SK-N-SH treated with all-trans-retinoic acid at 6 μM for 48 hours (cell line): ENCODE measurements around the gene LIX1.

ENCODE experiments used
- ATAC-seq: fragments of 200-7000 bp; cut with Tn5 transposase; 3 replicates; pipeline ENCODE4 v1.9.1; 2020; ENCODE audit warnings: mild to moderate bottlenecking, moderate library complexity
- ARNTL ChIP-seq: fragments of 450-650 bp; formaldehyde crosslinking; IDR thresholded peaks from 2 replicates; pipeline ENCODE4 v1.5.0; 2020; ENCODE audit warnings: low read depth, mild to moderate bottlenecking, moderate library complexity, borderline replicate concordance
- BACH2 ChIP-seq: fragments of 250-450 bp; sonication (Bioruptor Pico); IDR thresholded peaks from 2 replicates; pipeline ENCODE4 v1.9.0; 2021; ENCODE audit warnings: mild to moderate bottlenecking, borderline replicate concordance
- CREB5 ChIP-seq: fragments of 250-450 bp; sonication (Bioruptor Pico); IDR thresholded peaks from 2 replicates; pipeline ENCODE4 v1.5.1; 2020; ENCODE audit warnings: low read depth, mild to moderate bottlenecking, moderate library complexity
- CSRNP3 ChIP-seq: fragments of 250-450 bp; sonication (Bioruptor Pico); IDR thresholded peaks from 2 replicates; pipeline ENCODE4 v1.5.1; 2021; ENCODE audit warnings: mild to moderate bottlenecking, moderate library complexity
- GLIS3 ChIP-seq: fragments of 250-450 bp; sonication (Bioruptor Pico); IDR thresholded peaks from 2 replicates; pipeline ENCODE4 v1.5.0; 2020; ENCODE audit warnings: mild to moderate bottlenecking, moderate library complexity
- ISL1 ChIP-seq: fragments of 250-450 bp; sonication (Bioruptor Pico); IDR thresholded peaks from 2 replicates; pipeline ENCODE4 v2.1.2; 2022; ENCODE audit warnings: mild to moderate bottlenecking, moderate library complexity
- OSR1 ChIP-seq: fragments of 250-450 bp; sonication (Bioruptor Pico); IDR thresholded peaks from 2 replicates; pipeline ENCODE4 v1.8.0; 2022; ENCODE audit warnings: moderate library complexity, mild to moderate bottlenecking, inconsistent platforms
- PPARA ChIP-seq: fragments of 250-450 bp; sonication (Bioruptor Pico); IDR thresholded peaks from 2 replicates; pipeline ENCODE4 v1.5.0; 2020; ENCODE audit warnings: mild to moderate bottlenecking, borderline replicate concordance
- RARB ChIP-seq: fragments of 250-450 bp; sonication (Bioruptor Pico); IDR thresholded peaks from 2 replicates; pipeline ENCODE4 v1.8.0; 2021; ENCODE audit warnings: mild to moderate bottlenecking, moderate library complexity
- SNAI2 ChIP-seq: fragments of 250-450 bp; sonication (Bioruptor Pico); IDR thresholded peaks from 2 replicates; pipeline ENCODE4 v1.5.0; 2020; ENCODE audit warnings: mild to moderate bottlenecking, moderate library complexity
- TCF4 ChIP-seq: fragments of 250-450 bp; sonication (Bioruptor Pico); IDR thresholded peaks from 2 replicates; pipeline ENCODE4 v1.8.0; 2021; ENCODE audit warnings: mild to moderate bottlenecking, moderate library complexity, borderline replicate concordance
- TOX ChIP-seq: fragments of 250-450 bp; sonication (Bioruptor Pico); IDR thresholded peaks from 2 replicates; pipeline ENCODE4 v1.8.0; 2021; ENCODE audit warnings: mild to moderate bottlenecking, moderate library complexity, borderline replicate concordance
- TSHZ2 ChIP-seq: fragments of 250-450 bp; sonication (Bioruptor Pico); IDR thresholded peaks from 2 replicates; pipeline ENCODE4 v1.5.0; 2020; ENCODE audit warnings: mild to moderate bottlenecking, moderate library complexity
- ZC3H10 ChIP-seq: fragments of 250-450 bp; sonication (Bioruptor Pico); IDR thresholded peaks from 2 replicates; pipeline ENCODE4 v1.5.1; 2021; ENCODE audit warnings: mild to moderate bottlenecking, moderate library complexity
- ZFP30 ChIP-seq: fragments of 450-650 bp; formaldehyde crosslinking; IDR thresholded peaks from 2 replicates; pipeline ENCODE4 v1.5.0; 2022; ENCODE audit warnings: mild to moderate bottlenecking, moderate library complexity
- ZNF565 ChIP-seq: fragments of 450-650 bp; formaldehyde crosslinking; conservative IDR thresholded peaks from 2 replicates; pipeline ENCODE4 v1.5.0; 2020; ENCODE audit warnings: low read depth, mild to moderate bottlenecking, moderate library complexity
- ZNF70 ChIP-seq: fragments of 450-650 bp; formaldehyde crosslinking; IDR thresholded peaks from 2 replicates; pipeline ENCODE4 v1.5.0; 2020; ENCODE audit warnings: mild to moderate bottlenecking, moderate library complexity
- ZNF8 ChIP-seq: fragments of 450-650 bp; formaldehyde crosslinking; IDR thresholded peaks from 2 replicates; pipeline ENCODE4 v1.5.0; 2020; ENCODE audit warnings: mild to moderate bottlenecking, moderate library complexity
- TF ChIP-seq, protein P1 (sequence below): fragments of 250-450 bp; sonication (Bioruptor Pico); IDR thresholded peaks from 2 replicates; pipeline ENCODE4 v1.8.0; 2021; ENCODE audit warnings: low read depth, mild to moderate bottlenecking, moderate library complexity, borderline replicate concordance

The LIX1 gene

GRCh38 chr5:97111004-97111403 lies 31.4 kb downstream of the LIX1 start:
- ATAC-seq: no peak
- TF ChIP-seq TOX (CRISPR knock-in tag) (no peak), ZNF565 (CRISPR knock-in tag) (no peak), BACH2 (CRISPR knock-in tag) (no peak), RARB (CRISPR knock-in tag) (no peak), CREB5 (no peak), ZFP30 (CRISPR knock-in tag) (no peak), ISL1 (no peak)
- TF ChIP-seq, all 23 proteins: peak for 0

DNA sequence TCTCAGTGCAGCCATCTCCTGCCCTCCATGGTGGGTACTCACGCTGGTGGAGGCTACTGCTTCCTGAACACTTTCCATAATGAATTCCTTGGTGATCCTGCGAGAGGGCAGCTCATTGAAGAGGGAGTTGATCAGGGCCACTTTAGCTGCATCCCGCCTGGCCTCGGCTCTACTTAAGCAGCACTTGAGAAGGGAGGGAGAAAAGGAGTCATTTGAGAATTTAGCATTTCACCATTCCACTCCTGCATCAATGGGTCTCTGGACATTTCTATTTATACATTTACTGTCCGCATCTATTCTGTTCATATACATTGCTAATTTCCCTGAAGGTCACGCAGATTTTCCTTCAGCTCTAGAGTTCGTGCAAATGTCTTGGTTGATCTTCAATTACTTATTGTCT lies 35.1 kb downstream of the LIX1 start:
- no peak for TF ChIP-seq OSR1 (CRISPR knock-in tag)
- no peak for TF ChIP-seq ZC3H10 (CRISPR knock-in tag)
- TF ChIP-seq, protein P1, sequence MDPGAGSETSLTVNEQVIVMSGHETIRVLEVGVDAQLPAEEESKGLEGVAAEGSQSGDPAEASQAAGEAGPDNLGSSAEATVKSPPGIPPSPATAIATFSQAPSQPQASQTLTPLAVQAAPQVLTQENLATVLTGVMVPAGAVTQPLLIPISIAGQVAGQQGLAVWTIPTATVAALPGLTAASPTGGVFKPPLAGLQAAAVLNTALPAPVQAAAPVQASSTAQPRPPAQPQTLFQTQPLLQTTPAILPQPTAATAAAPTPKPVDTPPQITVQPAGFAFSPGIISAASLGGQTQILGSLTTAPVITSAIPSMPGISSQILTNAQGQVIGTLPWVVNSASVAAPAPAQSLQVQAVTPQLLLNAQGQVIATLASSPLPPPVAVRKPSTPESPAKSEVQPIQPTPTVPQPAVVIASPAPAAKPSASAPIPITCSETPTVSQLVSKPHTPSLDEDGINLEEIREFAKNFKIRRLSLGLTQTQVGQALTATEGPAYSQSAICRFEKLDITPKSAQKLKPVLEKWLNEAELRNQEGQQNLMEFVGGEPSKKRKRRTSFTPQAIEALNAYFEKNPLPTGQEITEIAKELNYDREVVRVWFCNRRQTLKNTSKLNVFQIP (CRISPR knock-in tag): no peak
- TF ChIP-seq SNAI2 (CRISPR knock-in tag): no peak
- no peak for ATAC-seq

DNA sequence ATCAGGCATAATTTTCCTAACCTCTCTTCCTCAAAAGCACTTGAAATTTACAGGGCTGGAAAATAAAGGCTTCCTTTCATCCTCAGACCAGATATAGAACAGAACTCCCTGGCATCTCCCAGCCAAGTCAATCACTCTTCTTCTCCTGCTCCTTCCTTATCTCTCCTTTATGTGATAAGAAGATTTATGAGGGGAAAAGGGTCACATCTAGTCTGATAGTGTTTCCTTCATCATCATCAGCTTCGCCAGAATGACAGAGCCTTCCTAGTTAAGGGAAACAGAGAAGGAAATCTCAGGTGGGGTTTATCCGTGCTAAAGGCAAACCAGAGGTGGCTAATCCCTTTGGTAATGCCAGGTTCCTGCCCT lies 36.2 kb downstream of the LIX1 start:
- TF ChIP-seq GLIS3 (CRISPR knock-in tag): no peak
- no peak for TF ChIP-seq TOX (CRISPR knock-in tag)
- TF ChIP-seq PPARA (CRISPR knock-in tag): no peak
- TF ChIP-seq ARNTL (CRISPR knock-in tag): no peak
- no peak for TF ChIP-seq ZNF8 (CRISPR knock-in tag)
- TF ChIP-seq TSHZ2 (CRISPR knock-in tag): no peak
- no peak for TF ChIP-seq TCF4
- no peak for TF ChIP-seq ISL1
- TF ChIP-seq ZNF70 (CRISPR knock-in tag): no peak
- TF ChIP-seq CSRNP3 (CRISPR knock-in tag): no peak
- TF ChIP-seq OSR1 (CRISPR knock-in tag): no peak
- TF ChIP-seq BACH2 (CRISPR knock-in tag): no peak
- no peak for TF ChIP-seq ZC3H10 (CRISPR knock-in tag)
- no peak for TF ChIP-seq ZNF565 (CRISPR knock-in tag)
- TF ChIP-seq, protein P1 (CRISPR knock-in tag): no peak
- no peak for TF ChIP-seq ZFP30 (CRISPR knock-in tag)
- ATAC-seq: no peak

GRCh38 chr5:97105501-97106215 lies 36.8 kb downstream of the LIX1 start:
- no peak for ATAC-seq
- TF ChIP-seq OSR1 (CRISPR knock-in tag) (no peak), CREB5 (no peak), TCF4 (no peak), ARNTL (CRISPR knock-in tag) (no peak), GLIS3 (CRISPR knock-in tag) (no peak), ISL1 (no peak), TSHZ2 (CRISPR knock-in tag) (no peak), ZC3H10 (CRISPR knock-in tag) (no peak), BACH2 (CRISPR knock-in tag) (no peak)
